GM23338 (cell line): Measurements from ENCODE around the gene SLC22A14. TPM values are rescaled to one million over a fixed set of nuclear protein-coding genes. Genes with fewer than 3 reads are reported as not detected.

ENCODE experiments used
- ATAC-seq: fragments of 200-7000 bp; cut with Tn5 transposase; 3 replicates; pipeline ENCODE4 v1.9.1; 2020
- DNase-seq: peaks from one replicate; pipeline ENCODE4 v3.0.0-alpha.2; 2015; ENCODE audit warnings: low spot score
- H2AFZ ChIP-seq: fragments of 200-600 bp; sonication (generic); 2 replicates; pipeline ENCODE4 v1.8.0; 2016; ENCODE audit warnings: antibody characterized with exemption, mild to moderate bottlenecking, moderate library complexity
- H3F3A ChIP-seq: fragments of 200-600 bp; sonication (generic); replicated peaks from 2 replicates; pipeline ENCODE4 v1.8.0; 2017; ENCODE audit warnings: antibody characterized with exemption, mixed run types, low read depth
- H3K27ac ChIP-seq: fragments of 200-600 bp; sonication (generic); 2 replicates; pipeline ENCODE4 v1.6.1; 2016; ENCODE audit warnings: low read depth
- H3K27me3 ChIP-seq: fragments of 200-600 bp; sonication (generic); 2 replicates; pipeline ENCODE4 v1.8.0; 2016; ENCODE audit warnings: mild to moderate bottlenecking, mixed run types, moderate library complexity; ENCODE audit not compliant: insufficient read depth
- H3K36me3 ChIP-seq: fragments of 200-600 bp; sonication (generic); 2 replicates; pipeline ENCODE4 v1.8.0; 2016; ENCODE audit warnings: mild to moderate bottlenecking; ENCODE audit not compliant: insufficient read depth
- H3K4me1 ChIP-seq: fragments of 200-600 bp; sonication (generic); 2 replicates; pipeline ENCODE4 v1.8.0; 2016; ENCODE audit warnings: mild to moderate bottlenecking, moderate library complexity; ENCODE audit not compliant: insufficient read depth
- H3K4me2 ChIP-seq: fragments of 200-600 bp; sonication (generic); 2 replicates; pipeline ENCODE4 v1.7.1; 2017; ENCODE audit warnings: mixed run types
- H3K4me3 ChIP-seq: fragments of 200-600 bp; sonication (generic); 2 replicates; pipeline ENCODE4 v1.6.1; 2016; ENCODE audit warnings: mixed run types
- H3K79me2 ChIP-seq: fragments of 200-600 bp; sonication (generic); replicated peaks from 2 replicates; pipeline ENCODE4 v1.8.0; 2017; ENCODE audit warnings: mild to moderate bottlenecking; ENCODE audit not compliant: insufficient read depth
- H3K9me2 ChIP-seq: fragments of 200-600 bp; sonication (generic); 2 replicates; pipeline ENCODE4 v1.8.0; 2017; ENCODE audit not compliant: insufficient read depth
- H4K20me1 ChIP-seq: fragments of 200-600 bp; sonication (generic); replicated peaks from 2 replicates; pipeline ENCODE4 v1.8.0; 2017; ENCODE audit warnings: mild to moderate bottlenecking; ENCODE audit not compliant: insufficient read depth
- H3K27ac Mint-ChIP-seq: 2 replicates; pipeline ENCODE4 v1.8.0; 2020; ENCODE audit warnings: inconsistent platforms, mild to moderate bottlenecking, moderate library complexity, mixed read lengths
- H3K27me3 Mint-ChIP-seq: 3 replicates; pipeline ENCODE4 v1.8.0; 2022; ENCODE audit warnings: low read depth, mild to moderate bottlenecking, moderate library complexity, mixed read lengths, inconsistent platforms; ENCODE audit not compliant: insufficient read depth, poor library complexity
- H3K36me3 Mint-ChIP-seq: 3 replicates; pipeline ENCODE4 v1.8.0; 2021; ENCODE audit warnings: low read depth, mild to moderate bottlenecking, inconsistent platforms, moderate library complexity, mixed read lengths
- H3K4me1 Mint-ChIP-seq: 3 replicates; pipeline ENCODE4 v1.8.0; 2020; ENCODE audit warnings: mild to moderate bottlenecking, inconsistent platforms, mixed read lengths
- H3K4me3 Mint-ChIP-seq: 3 replicates; pipeline ENCODE4 v1.8.0; 2021; ENCODE audit warnings: moderate library complexity, mild to moderate bottlenecking, inconsistent platforms, mixed read lengths
- H3K9me3 Mint-ChIP-seq: 3 replicates; pipeline ENCODE4 v1.8.0; 2020; ENCODE audit warnings: moderate library complexity, mild to moderate bottlenecking, inconsistent platforms, mixed read lengths
- CREB1 ChIP-seq: fragments of 250-450 bp; sonication (Bioruptor Pico); IDR thresholded peaks from 2 replicates; pipeline ENCODE4 v1.5.0; 2020; ENCODE audit warnings: low read depth, mild to moderate bottlenecking, moderate library complexity
- ETS1 ChIP-seq: IDR thresholded peaks from 2 replicates; pipeline ENCODE4 v1.6.1; 2016; ENCODE audit warnings: antibody characterized with exemption
- EZH2 ChIP-seq: fragments of 200-600 bp; sonication (generic); IDR thresholded peaks from one replicate; pipeline ENCODE4 v1.8.0; 2017; ENCODE audit warnings: antibody characterized with exemption, mild to moderate bottlenecking, low read depth; ENCODE audit not compliant: unreplicated experiment
- EZH2phosphoT487 ChIP-seq: fragments of 200-600 bp; sonication (generic); IDR thresholded peaks from one replicate; pipeline ENCODE4 v1.8.1; 2018; ENCODE audit warnings: antibody characterized with exemption; ENCODE audit not compliant: unreplicated experiment
- JUNB ChIP-seq: IDR thresholded peaks from one replicate; pipeline ENCODE4 v1.6.1; 2016; ENCODE audit warnings: antibody characterized with exemption; ENCODE audit not compliant: unreplicated experiment
- NANOG ChIP-seq: IDR thresholded peaks from 2 replicates; pipeline ENCODE4 v1.6.1; 2016; ENCODE audit warnings: antibody characterized with exemption, borderline replicate concordance
- POLR2AphosphoS5 ChIP-seq: IDR thresholded peaks from 2 replicates; pipeline ENCODE4 v1.6.1; 2016; ENCODE audit warnings: antibody characterized with exemption, low read depth
- STAT1 ChIP-seq: IDR thresholded peaks from one replicate; pipeline ENCODE4 v1.6.1; 2016; ENCODE audit warnings: antibody characterized with exemption; ENCODE audit not compliant: unreplicated experiment
- ZNF114 ChIP-seq: fragments of 250-450 bp; sonication (Bioruptor Pico); IDR thresholded peaks from 2 replicates; pipeline ENCODE4 v1.5.0; 2020; ENCODE audit warnings: mild to moderate bottlenecking, moderate library complexity
- ZNF331 ChIP-seq: fragments of 250-450 bp; sonication (Bioruptor Pico); IDR thresholded peaks from 2 replicates; pipeline ENCODE4 v1.5.0; 2020; ENCODE audit warnings: low read depth, mild to moderate bottlenecking, moderate library complexity
- ZNF462 ChIP-seq: fragments of 250-450 bp; sonication (Bioruptor Pico); IDR thresholded peaks from 2 replicates; pipeline ENCODE4 v1.5.0; 2020; ENCODE audit warnings: mild to moderate bottlenecking, moderate library complexity
- polyA plus RNA-seq: library from polyadenylated mRNA; unstranded; fragments of >200 nt; fragmentation: Nextera tagmentation; extraction: Ambion mirVana; gene quantifications from 2 replicates; pipeline ENCODE4 v1.2.1, GENCODE V29; 2016
- total RNA-seq: library from RNA; depleted of rRNA; stranded (reverse); fragments of >200 nt; shearing (Covaris generic); gene quantifications from 2 replicates; pipeline ENCODE4 v1.2.3, GENCODE V29; 2014
- TF ChIP-seq, protein P1 (sequence below), 2 experiments: fragments of 200-600 bp in 1 of 2; sonication (generic) in 1 of 2; conservative IDR thresholded peaks; 2 replicates each; pipeline versions ENCODE4 v1.5.1 to v1.6.1; 2016 to 2017; ENCODE audit warnings: antibody characterized with exemption in 2 of 2, low read depth in 2 of 2, mild to moderate bottlenecking in 2 of 2, moderate library complexity in 1 of 2
- TF ChIP-seq, protein P2 (sequence below): IDR thresholded peaks from one replicate; pipeline ENCODE4 v1.6.1; 2018; ENCODE audit warnings: antibody characterized with exemption; ENCODE audit not compliant: unreplicated experiment

SLC22A14 gene
- total and polyA plus RNA-seq, 2 experiments from 2014 or later, result not detected

DNA sequence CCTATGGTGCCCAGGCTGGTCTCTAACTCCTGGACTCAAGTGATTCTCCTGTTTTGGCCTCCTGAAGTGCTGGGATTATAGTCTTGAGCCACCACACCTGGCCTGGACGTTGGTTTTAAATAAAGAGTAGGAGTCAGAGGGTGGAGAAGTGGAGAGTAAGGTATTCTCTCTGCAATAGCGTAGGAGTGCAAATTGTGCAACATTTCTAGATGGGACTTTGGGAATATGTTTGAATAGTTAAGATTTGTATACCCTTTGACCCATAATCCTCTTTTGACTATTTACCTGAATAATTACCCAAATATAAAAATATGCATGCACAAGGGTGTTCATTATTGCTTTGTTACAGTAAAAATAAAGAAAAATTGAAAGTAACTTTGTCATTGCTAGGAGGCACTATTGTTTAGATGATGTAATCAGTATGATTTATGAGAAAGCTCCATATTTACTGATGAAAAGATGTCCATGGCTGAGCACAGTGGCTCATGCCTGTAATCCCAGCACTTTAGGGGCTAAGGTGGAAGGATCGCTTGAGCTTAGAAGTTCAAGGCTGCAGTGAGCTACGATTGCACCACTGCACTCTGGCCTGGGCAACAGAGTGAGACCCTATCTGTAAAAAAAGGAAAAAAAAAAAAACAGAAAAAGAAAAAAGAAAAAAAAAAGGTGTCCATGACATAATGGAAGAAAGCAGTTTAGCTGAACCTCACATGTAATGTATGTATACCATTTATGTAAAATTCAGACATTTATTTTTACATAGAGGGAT, 49.3 kb downstream of the SLC22A14 start:
- ATAC-seq, result no peak

More for the DNA sequence above, 49.3 kb downstream of the SLC22A14 start:
- H3K79me2 ChIP-seq, result no peaks in the 10 kb centered on the region
- no peak overlapping the region for H2AFZ ChIP-seq
- DNase-seq, result no peak
- H3F3A ChIP-seq, result no peaks in the 10 kb centered on the region
- H4K20me1 ChIP-seq, result no peaks in the 10 kb centered on the region
- no peak overlapping the region for H3K4me3 ChIP-seq
- H3K36me3 ChIP-seq, result no peaks in the 10 kb centered on the region
- no peaks in the 10 kb centered on the region for H3K4me1 Mint-ChIP-seq
- H3K27ac ChIP-seq, result no peak overlapping the region
- no peaks in the 10 kb centered on the region for H3K27me3 ChIP-seq
- TF ChIP-seq ZNF331 (CRISPR knock-in tag) (no peak), POLR2AphosphoS5 (no peak), JUNB (no peak), ETS1 (no peak), EZH2phosphoT487 (no peak), ZNF462 (no peak), STAT1 (no peak), EZH2 (no peak), ZNF114 (CRISPR knock-in tag) (no peak), NANOG (no peak), CREB1 (CRISPR knock-in tag) (no peak)
- TF ChIP-seq, protein P1, sequence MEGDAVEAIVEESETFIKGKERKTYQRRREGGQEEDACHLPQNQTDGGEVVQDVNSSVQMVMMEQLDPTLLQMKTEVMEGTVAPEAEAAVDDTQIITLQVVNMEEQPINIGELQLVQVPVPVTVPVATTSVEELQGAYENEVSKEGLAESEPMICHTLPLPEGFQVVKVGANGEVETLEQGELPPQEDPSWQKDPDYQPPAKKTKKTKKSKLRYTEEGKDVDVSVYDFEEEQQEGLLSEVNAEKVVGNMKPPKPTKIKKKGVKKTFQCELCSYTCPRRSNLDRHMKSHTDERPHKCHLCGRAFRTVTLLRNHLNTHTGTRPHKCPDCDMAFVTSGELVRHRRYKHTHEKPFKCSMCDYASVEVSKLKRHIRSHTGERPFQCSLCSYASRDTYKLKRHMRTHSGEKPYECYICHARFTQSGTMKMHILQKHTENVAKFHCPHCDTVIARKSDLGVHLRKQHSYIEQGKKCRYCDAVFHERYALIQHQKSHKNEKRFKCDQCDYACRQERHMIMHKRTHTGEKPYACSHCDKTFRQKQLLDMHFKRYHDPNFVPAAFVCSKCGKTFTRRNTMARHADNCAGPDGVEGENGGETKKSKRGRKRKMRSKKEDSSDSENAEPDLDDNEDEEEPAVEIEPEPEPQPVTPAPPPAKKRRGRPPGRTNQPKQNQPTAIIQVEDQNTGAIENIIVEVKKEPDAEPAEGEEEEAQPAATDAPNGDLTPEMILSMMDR (conservative IDR thresholded peaks at IDR 0.05; ENCODE audit: low read depth in 2 of 2), result no peak
- TF ChIP-seq, protein P2, sequence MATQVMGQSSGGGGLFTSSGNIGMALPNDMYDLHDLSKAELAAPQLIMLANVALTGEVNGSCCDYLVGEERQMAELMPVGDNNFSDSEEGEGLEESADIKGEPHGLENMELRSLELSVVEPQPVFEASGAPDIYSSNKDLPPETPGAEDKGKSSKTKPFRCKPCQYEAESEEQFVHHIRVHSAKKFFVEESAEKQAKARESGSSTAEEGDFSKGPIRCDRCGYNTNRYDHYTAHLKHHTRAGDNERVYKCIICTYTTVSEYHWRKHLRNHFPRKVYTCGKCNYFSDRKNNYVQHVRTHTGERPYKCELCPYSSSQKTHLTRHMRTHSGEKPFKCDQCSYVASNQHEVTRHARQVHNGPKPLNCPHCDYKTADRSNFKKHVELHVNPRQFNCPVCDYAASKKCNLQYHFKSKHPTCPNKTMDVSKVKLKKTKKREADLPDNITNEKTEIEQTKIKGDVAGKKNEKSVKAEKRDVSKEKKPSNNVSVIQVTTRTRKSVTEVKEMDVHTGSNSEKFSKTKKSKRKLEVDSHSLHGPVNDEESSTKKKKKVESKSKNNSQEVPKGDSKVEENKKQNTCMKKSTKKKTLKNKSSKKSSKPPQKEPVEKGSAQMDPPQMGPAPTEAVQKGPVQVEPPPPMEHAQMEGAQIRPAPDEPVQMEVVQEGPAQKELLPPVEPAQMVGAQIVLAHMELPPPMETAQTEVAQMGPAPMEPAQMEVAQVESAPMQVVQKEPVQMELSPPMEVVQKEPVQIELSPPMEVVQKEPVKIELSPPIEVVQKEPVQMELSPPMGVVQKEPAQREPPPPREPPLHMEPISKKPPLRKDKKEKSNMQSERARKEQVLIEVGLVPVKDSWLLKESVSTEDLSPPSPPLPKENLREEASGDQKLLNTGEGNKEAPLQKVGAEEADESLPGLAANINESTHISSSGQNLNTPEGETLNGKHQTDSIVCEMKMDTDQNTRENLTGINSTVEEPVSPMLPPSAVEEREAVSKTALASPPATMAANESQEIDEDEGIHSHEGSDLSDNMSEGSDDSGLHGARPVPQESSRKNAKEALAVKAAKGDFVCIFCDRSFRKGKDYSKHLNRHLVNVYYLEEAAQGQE, result no peak
- H3K4me1 ChIP-seq, result no peaks in the 10 kb centered on the region
- H3K9me3 Mint-ChIP-seq, result peaks cover 9% of the 10 kb centered on the region; the same call in 2 of the 3 replicates
- H3K27me3 Mint-ChIP-seq, result peaks cover 6% of the 10 kb centered on the region
- no peak overlapping the region for H3K4me2 ChIP-seq
- no peaks in the 10 kb centered on the region; the same call in 2 of the 3 replicates for H3K36me3 Mint-ChIP-seq
- H3K4me3 Mint-ChIP-seq, result no peak overlapping the region
- H3K9me2 ChIP-seq, result peaks cover 3% of the 10 kb centered on the region; the same call in 1 of the 2 replicates
- no peak overlapping the region for H3K27ac Mint-ChIP-seq
